ENCODE measurements around the gene ASAP2.

- TF ChIP-seq POLR2AphosphoS5 (IDR thresholded peaks at IDR 0.05; ENCODE audit: low read depth, low read length): no peak
- TF ChIP-seq TAF1 (IDR thresholded peaks at IDR 0.05; ENCODE audit: low read depth, low read length): no peak
- TF ChIP-seq POLR2A (IDR thresholded peaks at IDR 0.05; ENCODE audit: low read depth, low read length): no peak
- no peak for TF ChIP-seq POU2F2 (IDR thresholded peaks at IDR 0.05; ENCODE audit: low read depth, low read length)
- TF ChIP-seq SPI1 (IDR thresholded peaks at IDR 0.05; ENCODE audit: low read depth, low read length): no peak
- TF ChIP-seq PAX5 (IDR thresholded peaks at IDR 0.05; ENCODE audit: insufficient read depth, low read length, severe bottlenecking): no peak
Observed at GRCh38 chr2:9312591-9312990, 106.0 kb downstream of the ASAP2 start.
